Fibroblast of skin of right biceps (primary cell): ENCODE measurements around the gene XPA.

Experiments
- DNase-seq: peaks from one replicate; pipeline ENCODE4 v3.0.0-alpha.2; 2013

Gene XPA

GRCh38 chr9:97651646-97652045 lies 45.5 kb downstream of the XPA start:
- no peak for DNase-seq

GRCh38 chr9:97647996-97648395 lies 49.1 kb downstream of the XPA start:
- no peak for DNase-seq

- DNase-seq = no peak
These were observed 51.4 kb downstream of the XPA start for GRCh38 chr9:97645720-97646119.

- no peak for DNase-seq
These were observed 56.8 kb downstream of the XPA start for GRCh38 chr9:97640325-97640724.

GRCh38 chr9:97638666-97639065 lies 58.5 kb downstream of the XPA start:
- no peak for DNase-seq

GRCh38 chr9:97636903-97637302 lies 60.2 kb downstream of the XPA start:
- DNase-seq = no peak

- no peak for DNase-seq
These were observed 62.1 kb downstream of the XPA start for GRCh38 chr9:97635026-97635425.

GRCh38 chr9:97633859-97634490 lies 63.2 kb downstream of the XPA start:
- DNase-seq = no peak

GRCh38 chr9:97632985-97633858 lies 63.9 kb downstream of the XPA start, which contains the start of the genes NCBP1 and TSTD2:
Gene NCBP1, plus strand, starts transcription at chr9:97633821. Its CDS starts 61 bp downstream, at chr9:97633882.
Gene TSTD2, minus strand, starts transcription at chr9:97633368. Its CDS starts 5,806 bp downstream, at chr9:97627562.
- DNase-seq = peak; percentile 99

GRCh38 chr9:97632248-97632984 lies 64.7 kb downstream of the XPA start:
- peak; percentile 78 for DNase-seq

GRCh38 chr9:97630591-97630990 lies 66.5 kb downstream of the XPA start:
- DNase-seq = no peak

GRCh38 chr9:97629156-97629555 lies 68.0 kb downstream of the XPA start:
- DNase-seq = no peak

GRCh38 chr9:97628668-97629067 lies 68.5 kb downstream of the XPA start:
- no peak for DNase-seq

- no peak for DNase-seq
These were observed 69.5 kb downstream of the XPA start for GRCh38 chr9:97627624-97628023.

- no peak for DNase-seq
These were observed 71.5 kb downstream of the XPA start for GRCh38 chr9:97625620-97626019.
